DMS153 treated with DMSO at 0.1 percent for 48 hours (cell line): Measurements from ENCODE around the gene EIF2AK2.

ENCODE experiments used
- DNase-seq: peaks from one replicate; lab custom pipeline; 2025; ENCODE audit not compliant: unreplicated experiment; lab: John Stamatoyannopoulos, UW

The EIF2AK2 gene

GRCh38 chr2:37104178-37104577 lies 52.6 kb downstream of the EIF2AK2 start:
- no peak for DNase-seq

- no peak for DNase-seq
These were observed 54.2 kb downstream of the EIF2AK2 start for GRCh38 chr2:37102588-37102987.

GRCh38 chr2:37100054-37100453 lies 56.7 kb downstream of the EIF2AK2 start:
- no peak for DNase-seq

GRCh38 chr2:37098416-37099118 lies 58.2 kb downstream of the EIF2AK2 start:
- no peak for DNase-seq

GRCh38 chr2:37096568-37096967 lies 60.2 kb downstream of the EIF2AK2 start:
- DNase-seq, result no peak

GRCh38 chr2:37091873-37092272 lies 64.9 kb downstream of the EIF2AK2 start:
- no peak for DNase-seq

GRCh38 chr2:37090019-37090477 lies 66.7 kb downstream of the EIF2AK2 start:
- no peak for DNase-seq

GRCh38 chr2:37085731-37086147 lies 71.0 kb downstream of the EIF2AK2 start:
- no peak for DNase-seq

- DNase-seq, result no peak
These were observed 72.0 kb downstream of the EIF2AK2 start for GRCh38 chr2:37084797-37085196.

GRCh38 chr2:37083873-37084794 lies 72.6 kb downstream of the EIF2AK2 start, which contains the start of the genes GPATCH11 and HEATR5B:
Gene GPATCH11 (plus strand): TSS chr2:37084518. CDS start chr2:37088382, 3,864 bp downstream.
Gene HEATR5B (minus strand): TSS chr2:37084372. CDS start chr2:37083414, 958 bp downstream.
- DNase-seq, result peak; percentile 96

- DNase-seq, result no peak
These were observed 76.1 kb downstream of the EIF2AK2 start for GRCh38 chr2:37080689-37081088.

- DNase-seq, result no peak
These were observed 76.5 kb downstream of the EIF2AK2 start for GRCh38 chr2:37080266-37080665.

- no peak for DNase-seq
These were observed 85.8 kb downstream of the EIF2AK2 start for GRCh38 chr2:37070931-37071330.

- no peak for DNase-seq
These were observed 88.1 kb downstream of the EIF2AK2 start for GRCh38 chr2:37068686-37069085.

- no peak for DNase-seq
These were observed 95.0 kb downstream of the EIF2AK2 start for GRCh38 chr2:37061776-37062175.

GRCh38 chr2:37061013-37061711 lies 95.6 kb downstream of the EIF2AK2 start:
- DNase-seq, result no peak

GRCh38 chr2:37060446-37060845 lies 96.3 kb downstream of the EIF2AK2 start:
- DNase-seq, result no peak

GRCh38 chr2:37059841-37060240 lies 96.9 kb downstream of the EIF2AK2 start:
- DNase-seq, result no peak

GRCh38 chr2:37052600-37053332 lies 104.0 kb downstream of the EIF2AK2 start:
- no peak for DNase-seq
